Astrocyte of the cerebellum (primary cell): ENCODE data around the gene LAMA2.

Experiments
- DNase-seq: peaks from one replicate; pipeline ENCODE4 v3.0.0-alpha.2; 2011; ENCODE audit warnings: low read depth
- H3K4me3 ChIP-seq: 2 replicates; pipeline ENCODE4 v1.5.1; 2011; ENCODE audit warnings: mild to moderate bottlenecking, low read depth, low read length, moderate library complexity
- in situ Hi-C: cut with HindIII; loops from 2 replicates; pipeline ENCODE4 v1.10.0; 2017; ENCODE audit warnings: low sequenced_read_pairs
- TF ChIP-seq, protein P1 (sequence below): IDR thresholded peaks from 2 replicates; pipeline ENCODE4 v1.5.1; 2012; ENCODE audit warnings: low read length, low read depth, moderate library complexity, mild to moderate bottlenecking; ENCODE audit errors: missing control alignments

Gene LAMA2

DNA sequence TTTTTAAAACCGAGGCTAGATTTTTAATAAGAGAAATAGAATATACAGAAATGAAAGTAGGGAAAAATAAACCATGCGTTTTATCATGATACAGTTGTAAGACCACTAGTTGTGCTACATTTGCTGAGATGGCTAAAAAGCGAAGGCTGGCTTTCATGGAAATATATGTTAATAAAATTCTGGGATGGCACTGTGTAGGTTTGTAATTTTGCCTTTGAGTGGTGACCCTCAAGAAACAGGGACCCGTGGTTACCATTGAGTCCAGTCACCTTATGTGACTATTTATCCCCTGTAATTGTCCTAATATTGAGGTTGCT, 593.3 kb downstream of the LAMA2 start:
- TF ChIP-seq, protein P1, sequence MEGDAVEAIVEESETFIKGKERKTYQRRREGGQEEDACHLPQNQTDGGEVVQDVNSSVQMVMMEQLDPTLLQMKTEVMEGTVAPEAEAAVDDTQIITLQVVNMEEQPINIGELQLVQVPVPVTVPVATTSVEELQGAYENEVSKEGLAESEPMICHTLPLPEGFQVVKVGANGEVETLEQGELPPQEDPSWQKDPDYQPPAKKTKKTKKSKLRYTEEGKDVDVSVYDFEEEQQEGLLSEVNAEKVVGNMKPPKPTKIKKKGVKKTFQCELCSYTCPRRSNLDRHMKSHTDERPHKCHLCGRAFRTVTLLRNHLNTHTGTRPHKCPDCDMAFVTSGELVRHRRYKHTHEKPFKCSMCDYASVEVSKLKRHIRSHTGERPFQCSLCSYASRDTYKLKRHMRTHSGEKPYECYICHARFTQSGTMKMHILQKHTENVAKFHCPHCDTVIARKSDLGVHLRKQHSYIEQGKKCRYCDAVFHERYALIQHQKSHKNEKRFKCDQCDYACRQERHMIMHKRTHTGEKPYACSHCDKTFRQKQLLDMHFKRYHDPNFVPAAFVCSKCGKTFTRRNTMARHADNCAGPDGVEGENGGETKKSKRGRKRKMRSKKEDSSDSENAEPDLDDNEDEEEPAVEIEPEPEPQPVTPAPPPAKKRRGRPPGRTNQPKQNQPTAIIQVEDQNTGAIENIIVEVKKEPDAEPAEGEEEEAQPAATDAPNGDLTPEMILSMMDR, result no peak
- in situ Hi-C loops, result no loop called here
- H3K4me3 ChIP-seq, result no peak overlapping the region
- no peak for DNase-seq

DNA sequence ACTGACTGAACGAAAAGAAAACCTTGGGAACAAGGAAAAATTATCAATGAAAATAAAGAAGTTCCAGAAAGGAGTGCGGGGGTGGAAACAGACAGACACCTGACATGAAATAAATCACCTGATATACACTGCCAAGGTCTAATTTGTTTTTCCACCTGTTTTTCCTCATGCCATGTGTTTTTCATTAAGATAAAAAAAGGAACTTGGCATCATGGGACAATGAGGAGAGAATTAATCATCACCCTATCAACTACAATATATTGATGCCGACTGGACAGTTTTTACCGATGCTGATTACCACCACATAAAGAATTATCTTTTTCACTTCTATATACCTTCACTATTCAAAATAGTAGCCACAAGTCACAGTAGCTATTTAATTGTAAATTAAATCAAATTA, 593.9 kb downstream of the LAMA2 start:
- no peak overlapping the region for H3K4me3 ChIP-seq
- TF ChIP-seq, protein P1, result no peak
- in situ Hi-C loops, result no loop called here
- no peak for DNase-seq

DNA sequence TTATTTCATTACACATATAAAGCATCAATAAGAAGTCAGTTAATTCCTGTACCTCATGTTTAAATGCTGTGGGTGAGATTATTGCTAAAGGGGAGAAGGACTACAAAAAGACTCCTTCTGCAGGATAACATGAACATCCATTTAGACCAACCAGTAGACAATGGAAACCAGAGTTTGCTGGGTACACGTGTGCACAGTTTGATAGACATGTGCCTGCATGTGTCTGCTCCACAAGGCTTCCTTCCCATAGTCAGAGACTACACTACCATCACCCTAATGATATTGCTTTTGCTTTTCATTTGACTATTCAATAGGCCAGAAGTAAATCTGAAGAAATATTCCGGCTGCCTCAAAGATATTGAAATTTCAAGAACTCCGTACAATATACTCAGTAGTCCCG, 595.4 kb downstream of the LAMA2 start:
- TF ChIP-seq, protein P1, result no peak
- H3K4me3 ChIP-seq, result no peak overlapping the region
- in situ Hi-C loops, result no loop called here
- DNase-seq, result no peak

DNA sequence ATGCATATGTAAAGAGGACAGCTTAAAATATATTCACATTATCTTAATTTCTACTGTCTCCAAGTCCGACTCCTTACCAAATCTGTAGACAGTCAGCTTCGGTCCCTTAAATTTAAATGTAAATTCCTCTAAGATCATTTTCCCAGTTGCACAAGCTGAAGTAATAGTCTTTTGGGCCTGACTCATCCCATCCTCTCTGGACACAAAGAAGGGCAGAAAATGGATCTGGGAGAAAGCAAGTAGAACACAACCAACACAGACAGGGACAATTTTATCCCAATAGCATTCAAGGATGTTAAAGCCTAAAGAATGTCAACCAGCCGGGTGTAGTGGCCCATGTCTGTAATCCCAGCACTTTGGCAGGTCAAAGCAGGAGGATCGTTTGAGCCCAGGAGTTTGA, 598.8 kb downstream of the LAMA2 start:
- TF ChIP-seq, protein P1, result no peak
- DNase-seq, result no peak
- in situ Hi-C loops, result no loop called here
- no peak overlapping the region for H3K4me3 ChIP-seq

DNA sequence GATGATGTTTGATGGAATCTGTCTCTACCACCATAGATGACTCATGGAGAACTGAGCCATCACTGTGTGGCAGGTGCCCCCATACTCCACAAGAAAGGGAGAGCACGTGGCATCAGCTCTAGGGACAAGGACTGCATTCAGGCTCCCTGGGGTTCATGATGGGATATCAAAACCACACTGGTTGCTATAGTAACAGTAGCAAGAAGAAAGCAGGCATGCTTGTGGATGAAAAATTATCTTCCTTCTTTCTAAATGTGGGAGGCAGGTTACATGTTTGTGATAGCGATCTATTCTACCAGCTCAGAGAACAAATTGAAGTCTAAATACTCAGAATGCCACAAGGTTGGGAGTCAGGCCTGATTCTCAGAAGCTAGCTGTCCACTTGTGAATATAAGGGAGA, 602.8 kb downstream of the LAMA2 start:
- in situ Hi-C loops, result no loop called here

DNA sequence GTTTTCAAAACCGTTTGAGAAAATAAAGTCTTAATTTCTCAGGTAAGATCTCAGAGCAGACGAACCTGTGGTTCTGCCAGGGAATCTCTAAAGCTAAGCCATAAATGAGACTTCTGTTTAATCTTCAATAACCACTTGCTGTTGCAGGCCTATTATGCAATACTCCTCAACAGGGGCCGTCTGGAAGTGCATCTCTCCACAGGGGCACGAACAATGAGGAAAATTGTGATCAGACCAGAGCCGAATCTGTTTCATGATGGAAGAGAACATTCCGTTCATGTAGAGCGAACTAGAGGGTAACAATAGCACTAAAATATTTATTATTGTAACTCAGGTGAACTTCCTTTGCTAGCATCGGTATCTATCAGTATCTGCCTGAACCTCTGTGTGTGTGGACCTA, 603.4 kb downstream of the LAMA2 start:
- H3K4me3 ChIP-seq, result no peak overlapping the region
- no peak for DNase-seq
- TF ChIP-seq, protein P1, result no peak
- in situ Hi-C loops, result no loop called here

More for the DNA sequence above, 602.8 kb downstream of the LAMA2 start:
- TF ChIP-seq, protein P1, result no peak
- no peak overlapping the region for H3K4me3 ChIP-seq
- no peak for DNase-seq

DNA sequence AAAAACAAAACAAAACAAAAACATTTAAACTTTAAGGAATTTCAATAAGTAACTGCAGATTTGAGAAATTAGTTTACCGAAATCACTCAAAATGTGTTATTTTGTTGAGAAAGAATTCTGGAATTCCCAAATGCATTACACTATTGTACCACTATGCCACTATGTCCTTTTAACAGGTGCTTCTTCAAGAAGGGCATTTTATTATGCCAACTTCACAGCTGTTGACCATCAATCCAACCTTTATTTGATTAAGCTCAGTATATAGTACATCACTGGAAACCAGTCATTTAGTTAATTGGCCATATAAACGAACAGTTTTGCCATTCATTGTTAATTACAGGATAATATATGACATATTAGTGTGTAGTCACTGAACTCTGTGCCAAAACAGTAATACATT, 605.4 kb downstream of the LAMA2 start:
- no peak overlapping the region for H3K4me3 ChIP-seq
- in situ Hi-C loops, result no loop called here
- no peak for DNase-seq
- TF ChIP-seq, protein P1, result no peak
